ENCODE data around the gene SCRT2.

SCRT2 gene

DNA sequence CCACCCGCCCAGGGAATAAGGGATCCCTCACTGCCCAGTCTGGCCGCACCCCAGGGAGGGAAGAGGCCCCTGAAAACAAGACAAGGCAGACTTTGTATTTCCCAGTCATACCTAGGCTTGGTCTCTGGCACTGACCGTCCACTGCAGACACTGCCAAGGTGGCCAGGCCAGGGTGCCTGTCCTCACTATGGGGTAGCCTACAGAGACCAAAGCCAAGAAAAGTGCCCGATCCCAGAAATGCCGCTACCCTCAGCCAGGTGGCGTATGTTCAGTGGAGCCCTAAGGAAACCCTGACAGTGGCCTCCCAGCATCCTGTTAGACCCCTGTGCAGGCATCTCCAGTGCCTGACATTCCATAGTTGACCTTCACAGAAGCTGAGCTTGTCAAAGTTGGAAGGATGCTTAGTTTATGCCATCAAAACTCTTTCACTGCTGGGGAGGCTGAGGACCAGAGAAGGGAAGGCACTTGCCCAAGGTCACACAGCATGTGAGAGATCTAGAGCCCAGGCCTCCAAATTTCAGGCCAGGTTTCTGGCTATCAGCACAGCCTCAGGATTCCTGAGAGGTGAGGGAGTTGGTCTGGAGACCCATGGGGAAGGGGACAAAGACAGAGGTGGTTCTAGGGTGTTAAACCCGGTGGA is 2.5 kb downstream of the SCRT2 start:
- H3K4me3 ChIP-seq (ENCODE audit: low read depth, low read length), result no peak overlapping the region

DNA sequence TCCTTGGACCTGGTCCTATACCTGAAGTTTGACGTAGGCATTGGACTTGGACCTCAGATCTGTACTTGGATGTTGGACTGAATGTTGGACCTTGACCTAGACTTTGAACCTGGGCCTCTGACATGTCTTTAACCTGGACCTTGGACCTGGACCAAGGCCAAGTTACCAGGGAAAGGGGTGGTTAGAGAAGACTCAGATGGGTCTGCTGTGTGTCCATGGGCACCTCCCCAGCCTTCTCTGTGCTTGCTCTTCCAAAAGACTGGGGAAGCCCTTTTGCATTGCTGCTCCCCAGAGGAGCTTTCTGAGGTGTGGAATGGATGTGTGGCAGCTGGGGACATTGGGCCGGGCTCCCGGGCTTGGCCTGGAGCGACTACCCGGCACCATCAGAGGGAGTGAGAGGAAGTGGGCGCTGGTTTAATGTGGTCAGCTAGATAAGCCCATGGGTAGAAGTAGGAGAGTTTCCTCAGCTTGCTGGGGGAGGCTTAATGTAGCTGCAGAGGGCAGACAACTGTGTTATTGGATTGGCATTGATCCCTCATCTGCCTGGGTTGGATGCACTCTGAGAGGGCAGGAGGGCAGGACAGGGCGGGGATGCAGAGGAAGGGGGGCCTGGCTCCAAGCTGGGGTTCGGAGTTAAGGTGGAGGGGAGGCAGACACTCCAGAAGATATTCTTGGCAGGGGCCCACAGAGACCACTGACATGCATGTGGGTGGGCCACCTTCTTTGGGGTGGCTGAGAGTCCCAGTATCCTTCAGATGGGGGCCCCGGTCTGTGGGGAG is 4.2 kb downstream of the SCRT2 start:
- H3K4me3 ChIP-seq (ENCODE audit: low read depth, low read length), result no peak overlapping the region

DNA sequence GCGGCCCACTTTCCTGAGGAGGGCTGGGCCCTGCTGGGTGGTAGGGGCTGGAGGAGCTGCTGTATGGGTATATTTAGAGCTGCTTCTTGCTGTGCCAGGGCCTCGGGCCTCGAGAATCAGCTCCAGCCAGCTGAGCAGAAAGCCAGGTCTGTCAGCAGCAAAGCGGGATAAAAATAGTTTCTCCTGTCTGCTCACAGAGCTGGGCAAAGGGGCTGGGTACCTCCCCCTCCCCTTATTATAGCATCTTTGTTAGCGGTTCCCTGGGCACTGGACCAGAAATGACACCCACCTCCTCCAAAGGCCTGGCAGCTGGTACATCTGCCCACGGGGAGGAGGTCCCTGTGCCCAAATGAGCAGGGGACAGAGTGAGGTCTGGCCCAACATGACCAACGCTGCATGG is 6.0 kb downstream of the SCRT2 start:
- no peak overlapping the region for H3K4me3 ChIP-seq (ENCODE audit: low read depth, low read length)

DNA sequence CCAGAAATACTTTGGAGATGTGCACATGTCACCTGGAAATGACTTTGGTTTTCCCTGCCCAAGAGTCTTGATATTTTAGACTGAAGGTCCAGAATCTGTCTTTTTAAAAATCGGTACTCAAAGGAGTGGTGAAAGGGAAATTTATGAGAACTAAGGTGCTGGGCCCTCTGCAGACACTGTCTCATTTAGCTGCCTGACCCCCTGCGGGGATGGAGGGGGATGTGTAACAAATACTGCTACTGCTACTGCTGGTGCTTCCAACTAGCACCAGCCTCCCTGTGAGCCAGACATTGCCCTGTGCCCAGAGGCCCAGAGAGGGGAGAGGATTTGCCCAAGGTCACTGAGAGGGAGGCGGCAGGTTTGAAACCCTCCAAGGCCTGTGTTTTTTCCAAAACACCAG is 7.0 kb downstream of the SCRT2 start:
- no peak overlapping the region for H3K4me3 ChIP-seq (ENCODE audit: low read depth, low read length)

DNA sequence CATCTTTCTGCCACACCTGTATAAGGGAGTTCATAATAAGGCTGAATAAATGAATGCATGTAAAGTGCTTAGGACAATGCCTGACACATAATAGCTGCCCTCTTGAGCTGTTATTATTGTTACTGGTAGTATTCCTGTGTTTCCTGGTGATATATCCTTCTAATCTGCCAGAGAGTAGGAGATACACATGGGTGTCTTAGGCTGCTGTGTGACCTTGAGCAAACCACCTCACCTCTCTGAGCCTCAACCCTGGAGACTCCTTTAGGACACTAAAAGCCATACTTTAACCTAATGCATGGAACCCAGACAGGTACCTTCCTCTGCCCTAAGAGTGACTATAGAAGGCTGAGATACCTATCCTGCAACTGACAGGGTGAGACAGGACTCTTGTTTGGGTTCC is 7.6 kb downstream of the SCRT2 start:
- no peak overlapping the region for H3K4me3 ChIP-seq (ENCODE audit: low read depth, low read length)

DNA sequence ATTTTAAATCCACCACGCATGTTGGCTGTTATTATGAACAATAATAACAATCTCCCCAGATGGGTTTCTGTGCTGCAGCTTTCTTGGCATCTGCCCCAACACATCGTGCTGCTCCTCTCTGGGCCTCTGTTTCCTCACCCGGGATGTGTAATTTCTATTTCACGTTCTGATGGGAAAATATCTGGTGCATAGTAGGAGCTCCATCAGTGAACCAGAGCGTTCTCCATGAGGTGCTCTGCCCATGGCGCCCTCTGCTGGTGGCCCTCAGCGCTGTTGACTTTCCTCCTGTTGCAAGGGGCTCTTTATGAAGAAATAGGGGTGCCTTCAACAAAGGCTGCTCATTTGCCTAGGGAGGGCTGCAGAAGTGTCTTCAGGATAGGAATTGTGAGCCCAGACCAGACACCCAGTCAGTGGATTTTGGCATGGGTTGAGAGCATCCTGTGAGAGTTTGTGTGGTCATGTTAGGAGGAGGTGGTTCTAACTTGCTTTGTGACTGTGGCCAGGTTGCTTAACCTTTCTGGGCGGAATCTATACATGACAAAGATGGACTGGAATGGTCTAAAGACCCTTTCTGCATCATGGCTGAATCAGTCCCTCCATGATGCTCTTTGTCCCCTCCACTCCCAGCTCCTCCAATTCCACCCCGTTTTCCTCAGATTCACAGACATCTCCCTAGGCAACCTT is 8.1 kb downstream of the SCRT2 start:
- H3K4me3 ChIP-seq (ENCODE audit: low read depth, low read length), result no peak overlapping the region

DNA sequence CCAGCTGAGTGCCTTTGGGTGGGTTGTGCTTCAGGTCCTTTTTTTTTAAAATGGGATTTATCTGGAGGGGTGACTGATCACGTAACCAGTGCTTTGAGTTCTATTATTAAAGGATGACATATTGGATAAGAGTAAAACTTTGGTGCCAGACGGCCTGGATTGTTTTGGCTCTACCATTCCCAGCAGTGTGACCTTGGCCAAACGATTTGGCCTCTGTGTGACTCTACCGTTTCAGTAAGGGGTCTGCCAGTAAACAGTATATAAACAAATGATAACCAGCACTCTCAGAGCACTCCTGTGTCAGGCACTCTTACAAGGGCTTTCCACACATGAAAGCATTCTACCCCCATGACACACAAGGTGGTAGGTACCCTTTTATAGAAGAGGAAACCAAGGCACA is 8.7 kb downstream of the SCRT2 start:
- H3K4me3 ChIP-seq (ENCODE audit: low read depth, low read length), result no peak overlapping the region

DNA sequence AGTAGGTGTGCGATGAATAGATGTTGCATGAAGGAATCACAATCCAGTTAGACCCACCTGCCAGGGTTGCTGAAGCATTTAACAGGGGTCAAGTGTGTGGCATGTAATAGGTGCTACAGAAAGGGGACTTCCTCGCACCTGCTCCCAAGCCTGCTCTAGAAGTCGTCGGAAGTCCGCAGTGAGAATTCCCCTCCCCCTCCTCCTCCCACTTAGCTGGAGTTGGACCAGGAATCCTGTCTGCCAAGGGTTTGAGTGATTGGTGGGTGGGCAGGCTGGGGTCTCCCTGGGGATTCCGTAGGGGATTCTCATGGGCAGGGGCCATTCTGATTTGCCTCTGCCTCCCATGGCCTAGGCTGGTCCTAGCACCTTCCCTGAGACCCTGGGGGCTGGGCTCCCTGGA is 10.3 kb downstream of the SCRT2 start:
- no peak overlapping the region for H3K4me3 ChIP-seq (ENCODE audit: low read depth, low read length)

DNA sequence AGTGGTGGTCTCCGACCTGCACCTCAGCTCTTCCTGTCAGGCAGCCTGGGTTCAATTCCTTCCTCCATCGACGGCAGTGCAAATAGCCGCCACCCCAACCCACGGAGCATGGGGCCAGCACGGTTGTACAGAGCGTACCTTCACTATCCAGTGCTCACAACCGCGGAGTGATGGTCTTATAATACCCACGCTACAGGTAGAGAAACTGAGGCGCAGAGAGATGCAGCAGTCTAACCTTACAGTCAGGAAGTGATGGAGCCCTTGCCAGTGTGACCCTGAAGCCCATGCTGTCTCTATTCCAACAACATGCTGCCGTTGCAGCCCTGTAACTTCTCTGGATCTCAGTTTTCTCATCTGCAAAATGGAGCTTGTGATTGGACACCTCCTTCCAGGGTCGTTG is 11.0 kb downstream of the SCRT2 start:
- no peak overlapping the region for H3K4me3 ChIP-seq (ENCODE audit: low read depth, low read length)

DNA sequence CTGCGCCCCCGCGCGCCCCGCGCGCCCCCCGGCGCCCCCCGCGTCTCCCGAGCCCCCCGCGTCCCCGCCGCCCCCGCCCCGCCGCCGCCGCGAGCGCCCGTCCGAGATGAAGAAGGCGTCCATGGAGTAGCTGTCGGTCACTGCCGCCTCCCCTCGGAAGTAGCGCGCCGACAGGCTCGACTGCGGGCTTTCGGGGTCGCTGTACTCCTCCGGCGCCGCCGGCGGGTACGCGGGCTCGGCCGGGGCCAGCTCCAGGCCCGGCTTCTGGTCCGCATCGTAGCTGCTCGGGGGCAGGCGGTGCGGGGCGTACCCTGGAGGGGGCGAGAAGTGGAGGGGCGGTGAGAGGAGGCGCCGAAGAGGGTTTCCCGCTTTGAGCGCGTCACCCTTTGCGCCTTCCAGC is 11.5 kb downstream of the SCRT2 start:
- H3K4me3 ChIP-seq (ENCODE audit: low read depth, low read length), result no peak overlapping the region

DNA sequence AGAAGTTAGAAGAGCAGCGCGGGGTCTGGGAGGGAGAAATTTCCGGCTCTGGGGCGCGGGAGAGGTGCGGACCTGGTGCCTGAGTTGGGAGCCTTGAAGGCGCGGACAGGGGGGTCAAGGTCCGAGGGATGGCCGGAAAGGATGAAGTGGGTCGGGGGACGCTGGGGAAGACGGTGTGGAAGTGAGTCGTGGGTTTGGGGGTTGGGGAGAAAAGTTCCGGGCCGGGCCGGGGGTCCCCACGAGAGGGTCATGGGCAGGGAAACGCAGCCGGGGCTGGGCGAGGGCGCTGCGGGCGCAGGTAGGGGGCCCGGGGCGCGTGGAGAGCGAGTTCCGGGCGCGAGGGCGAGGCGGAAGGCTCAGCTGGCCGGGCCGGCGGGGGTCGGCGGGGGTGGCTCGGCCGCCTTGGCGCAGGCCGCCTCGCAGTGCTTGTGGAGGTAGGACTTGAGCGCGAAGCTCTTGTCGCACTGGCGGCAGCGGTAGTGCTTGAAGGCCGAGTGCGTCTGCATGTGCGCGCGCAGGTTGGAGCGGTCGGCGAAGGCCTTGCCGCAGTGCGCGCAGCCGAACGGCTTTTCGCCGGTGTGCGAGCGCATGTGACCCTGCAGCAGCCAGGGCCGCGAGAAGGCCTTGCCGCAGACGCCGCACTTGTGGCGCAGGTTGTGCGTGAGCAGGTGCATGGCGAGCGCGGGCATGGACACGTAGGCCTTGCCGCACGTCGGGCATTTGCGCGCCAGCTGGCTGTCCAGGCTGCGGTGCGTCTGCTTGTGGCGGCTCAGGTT is 12.1 kb downstream of the SCRT2 start:
- no peak overlapping the region for H3K4me3 ChIP-seq (ENCODE audit: low read depth, low read length)

DNA sequence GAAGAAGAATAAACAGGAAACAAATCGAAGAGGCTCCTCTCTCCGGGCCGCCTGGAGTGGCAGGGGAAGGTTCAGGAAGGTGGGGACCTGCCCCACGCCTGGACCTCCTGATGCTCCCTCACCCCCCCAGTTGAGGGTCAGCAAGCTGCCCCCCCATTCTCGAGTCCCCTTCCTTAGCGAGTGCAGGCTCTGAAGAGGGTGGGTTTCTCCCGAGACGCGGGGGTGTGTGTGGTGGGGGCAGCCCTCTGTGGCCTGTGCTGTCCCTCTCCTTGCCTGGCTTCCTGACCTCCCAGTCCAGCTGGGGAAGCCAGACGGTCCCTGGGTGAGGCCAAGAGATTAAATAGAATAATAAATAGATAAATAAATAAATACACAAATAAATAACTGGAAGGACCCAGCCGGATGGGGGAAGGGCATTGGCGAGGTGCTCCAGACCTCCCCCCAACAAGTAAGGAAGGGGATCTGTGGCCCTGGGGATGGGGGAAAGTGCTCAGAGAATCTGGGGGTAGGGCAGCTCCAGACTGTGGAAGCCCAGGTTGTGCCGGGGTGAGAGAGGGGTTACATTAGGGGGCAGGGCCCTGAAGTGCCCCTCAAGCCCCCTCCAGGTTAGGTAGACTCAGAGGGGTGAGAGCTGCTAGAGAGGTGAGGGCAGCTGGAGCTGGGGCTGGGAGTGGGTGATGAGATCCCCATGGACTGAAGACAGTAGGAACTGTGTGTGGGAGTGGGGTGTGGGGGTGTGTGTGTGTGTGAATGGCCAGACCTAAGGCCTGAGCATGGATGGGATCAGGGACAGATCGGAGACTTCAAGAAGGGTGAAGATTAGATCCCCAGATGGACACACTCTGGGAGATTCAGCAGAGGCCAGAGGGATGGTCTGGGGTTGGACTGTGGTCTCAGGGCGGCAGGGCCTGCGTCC is 13.1 kb downstream of the SCRT2 start:
- H3K4me3 ChIP-seq (ENCODE audit: low read depth, low read length), result no peak overlapping the region

DNA sequence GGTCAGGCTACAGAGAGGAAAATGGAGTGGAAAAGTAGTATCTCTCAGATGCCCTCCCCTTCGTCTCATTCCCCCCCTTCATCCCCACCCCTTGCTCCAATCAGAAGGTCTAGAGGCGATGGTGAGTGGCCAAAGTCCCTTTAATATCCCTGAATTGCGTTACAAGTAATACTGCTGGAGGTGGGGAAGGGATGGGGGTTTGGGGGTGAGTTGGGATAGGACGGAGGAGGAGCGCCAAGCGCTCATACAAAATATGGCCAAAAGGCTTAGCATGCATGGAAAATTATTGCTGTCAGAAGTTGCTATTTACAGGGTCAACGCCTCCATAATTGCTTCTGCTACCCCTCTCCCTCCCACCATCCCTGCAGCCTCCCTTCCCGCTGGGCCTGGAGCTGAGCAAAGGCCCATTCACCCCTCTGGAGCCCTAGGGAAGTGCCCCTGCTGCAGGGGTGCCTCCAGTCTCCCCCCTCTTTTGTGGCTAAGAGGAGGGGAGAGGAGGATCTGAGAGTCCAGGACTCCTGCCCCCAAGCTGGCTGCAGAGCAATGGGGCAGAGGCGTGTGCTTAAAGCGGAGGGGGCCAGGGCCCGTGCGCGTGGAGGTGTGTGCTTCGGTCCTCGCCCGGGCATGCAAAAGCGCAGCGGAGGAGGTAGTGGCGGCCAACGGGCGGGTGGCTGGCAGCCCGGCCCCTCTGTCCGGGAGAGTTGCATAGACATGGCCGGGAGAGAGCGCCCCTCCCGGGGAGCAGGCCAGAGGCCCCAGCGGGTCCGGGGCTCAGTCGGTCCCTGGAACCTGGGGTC is 13.9 kb downstream of the SCRT2 start:
- H3K4me3 ChIP-seq (ENCODE audit: low read depth, low read length), result no peak overlapping the region

DNA sequence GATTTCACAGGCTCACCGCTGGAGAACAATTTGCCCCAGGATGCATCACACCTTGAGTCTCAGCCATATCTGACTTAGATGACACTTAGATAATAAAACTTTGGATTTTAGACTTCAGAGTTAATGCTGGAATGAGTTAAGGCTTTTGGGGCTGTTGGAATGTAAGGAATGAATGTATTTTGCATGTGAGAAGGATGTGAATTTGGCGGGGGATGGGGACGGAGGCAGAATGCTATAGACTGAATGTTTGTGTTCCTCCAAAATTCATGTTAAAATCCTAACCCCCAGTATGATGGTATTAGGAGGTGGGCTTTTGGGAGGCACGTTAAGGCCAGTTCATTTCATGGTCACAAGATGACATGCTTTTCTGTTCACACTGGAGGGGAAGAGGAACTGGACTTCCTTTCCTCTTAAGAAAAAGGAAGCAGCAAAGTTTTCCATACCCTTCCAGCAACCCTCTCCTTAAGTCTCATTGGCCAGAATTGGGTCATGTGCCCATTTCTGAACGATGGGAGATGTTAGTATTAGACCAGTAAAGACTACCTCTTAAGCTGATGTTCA is 16.8 kb downstream of the SCRT2 start:
- H3K4me3 ChIP-seq (ENCODE audit: low read depth, low read length), result no peak overlapping the region

DNA sequence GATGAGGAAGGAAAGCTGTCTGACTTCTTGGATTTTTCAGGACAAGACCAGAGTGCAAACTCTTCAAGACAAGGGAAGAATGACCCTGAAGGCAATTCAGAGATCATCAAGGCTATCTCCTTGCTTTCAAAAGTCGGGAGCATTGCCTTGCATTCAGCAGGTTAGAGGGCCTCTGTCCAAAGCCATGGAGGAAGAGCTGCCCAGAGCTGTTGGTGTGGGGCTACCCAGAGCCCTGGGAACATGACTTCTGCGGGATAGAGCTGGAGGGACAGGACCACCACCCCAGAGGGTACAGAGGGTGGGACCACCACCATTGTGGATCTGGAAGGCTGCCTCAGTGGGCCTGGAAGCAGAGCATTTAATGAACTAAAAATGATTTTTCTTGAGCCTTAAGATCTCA is 17.4 kb downstream of the SCRT2 start:
- H3K4me3 ChIP-seq (ENCODE audit: low read depth, low read length), result no peak overlapping the region

DNA sequence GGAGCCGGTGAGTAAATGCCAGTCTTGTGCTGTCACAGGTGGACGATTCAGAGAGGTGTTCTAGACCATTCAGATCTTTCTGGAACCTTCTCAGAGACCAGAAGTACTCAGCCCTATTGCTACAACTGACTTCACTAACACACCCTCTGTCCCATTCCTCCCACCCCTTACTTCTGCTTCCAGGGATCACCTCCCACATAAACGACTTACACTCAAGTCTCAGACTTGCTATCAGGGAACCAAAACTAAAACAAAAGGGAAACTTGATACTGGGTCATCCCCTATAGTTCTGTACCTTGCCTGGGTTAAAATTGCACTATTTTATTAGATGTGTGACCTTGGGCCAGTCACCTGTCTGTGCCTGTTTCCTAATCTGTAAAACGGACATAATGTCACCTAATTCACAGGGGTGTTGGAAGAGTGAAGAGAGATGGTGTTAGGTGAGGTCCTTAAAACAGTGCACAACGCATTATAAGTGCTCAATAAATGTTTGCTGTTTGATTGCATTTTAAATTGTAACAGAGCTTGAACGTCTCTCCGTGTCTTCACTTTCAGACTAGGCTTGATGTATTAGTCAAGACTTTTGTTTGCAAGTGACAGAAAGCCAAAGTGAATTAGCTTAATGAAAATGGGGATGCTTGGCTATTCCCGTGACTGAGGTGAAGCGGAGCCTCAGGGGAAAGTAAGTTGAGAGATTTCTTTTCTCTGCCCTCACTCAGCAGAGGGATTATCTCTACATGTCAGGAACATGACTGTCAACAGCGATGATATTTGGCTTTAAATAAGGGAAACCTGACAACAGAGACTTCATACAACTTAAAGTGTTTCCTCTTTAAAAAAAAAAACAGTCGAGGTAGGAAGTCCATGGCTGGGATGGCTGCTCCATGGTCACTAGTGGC is 19.6 kb downstream of the SCRT2 start:
- H3K4me3 ChIP-seq (ENCODE audit: low read depth, low read length), result no peak overlapping the region

DNA sequence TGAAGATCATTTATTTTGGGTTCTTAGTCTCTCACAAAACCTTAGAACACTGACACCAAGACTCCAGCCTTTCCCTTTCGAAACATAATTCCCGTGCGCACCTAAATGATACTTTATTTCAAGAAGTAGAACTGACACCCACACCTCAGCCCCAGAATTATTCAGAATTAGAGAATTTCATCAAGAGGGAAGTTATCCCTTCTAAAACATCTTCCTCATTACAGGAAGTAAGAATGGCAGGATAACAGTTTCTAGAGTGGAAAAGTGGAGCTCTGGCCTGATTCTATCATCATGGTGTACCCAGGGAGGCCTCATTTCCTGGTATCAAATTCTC is 21.2 kb downstream of the SCRT2 start:
- no peak overlapping the region for H3K4me3 ChIP-seq (ENCODE audit: low read depth, low read length)
